GM12801 (cell line): ENCODE measurements around the gene LRP6.

ENCODE experiments used
- CTCF ChIP-seq: IDR thresholded peaks from one replicate; pipeline ENCODE4 v1.5.1; 2011; ENCODE audit warnings: control low read depth; ENCODE audit not compliant: insufficient read length; ENCODE audit errors: extremely low read depth

Gene LRP6

GRCh38 chr12:12171991-12172511, 94.8 kb downstream of the LRP6 start:
- no peak for TF ChIP-seq CTCF

DNA sequence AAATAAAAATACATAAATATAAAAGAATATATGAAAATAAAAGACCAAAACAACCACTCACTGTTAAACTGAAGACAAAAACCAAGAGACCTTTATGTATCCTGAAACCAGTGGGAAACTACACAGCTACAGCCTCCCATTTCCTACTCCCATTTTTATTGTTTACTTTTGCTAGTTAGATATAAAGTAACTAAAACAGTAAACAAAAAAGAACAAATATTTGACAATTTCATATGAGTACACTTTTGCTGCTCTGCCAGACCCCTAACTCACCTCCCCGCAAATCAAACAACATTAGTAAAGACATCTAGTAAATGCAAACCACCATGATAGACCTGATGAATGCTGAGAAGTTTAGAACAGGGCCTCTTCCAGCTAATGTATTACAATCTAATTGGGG, 99.0 kb downstream of the LRP6 start:
- TF ChIP-seq CTCF = no peak

GRCh38 chr12:12166751-12167150, 100.1 kb downstream of the LRP6 start:
- TF ChIP-seq CTCF = no peak

DNA sequence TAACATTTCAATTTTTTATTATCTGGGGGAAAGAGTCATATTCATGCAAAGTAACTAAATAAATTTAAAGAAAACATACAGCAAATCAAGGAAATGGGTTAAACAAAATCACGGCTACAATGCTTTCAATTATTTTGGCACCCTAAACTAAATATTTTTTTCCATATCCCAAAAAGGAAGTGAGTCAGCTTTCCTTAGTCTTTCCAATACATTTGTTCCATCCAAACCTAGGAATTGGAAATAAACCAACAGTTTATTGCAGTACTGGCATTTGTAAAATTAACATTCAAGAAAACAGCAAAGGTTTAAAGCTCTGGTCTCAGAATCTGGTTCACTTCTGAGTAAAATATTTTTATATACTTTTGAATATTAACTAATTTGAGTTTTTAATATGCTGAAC, 106.9 kb downstream of the LRP6 start:
- no peak for TF ChIP-seq CTCF

DNA sequence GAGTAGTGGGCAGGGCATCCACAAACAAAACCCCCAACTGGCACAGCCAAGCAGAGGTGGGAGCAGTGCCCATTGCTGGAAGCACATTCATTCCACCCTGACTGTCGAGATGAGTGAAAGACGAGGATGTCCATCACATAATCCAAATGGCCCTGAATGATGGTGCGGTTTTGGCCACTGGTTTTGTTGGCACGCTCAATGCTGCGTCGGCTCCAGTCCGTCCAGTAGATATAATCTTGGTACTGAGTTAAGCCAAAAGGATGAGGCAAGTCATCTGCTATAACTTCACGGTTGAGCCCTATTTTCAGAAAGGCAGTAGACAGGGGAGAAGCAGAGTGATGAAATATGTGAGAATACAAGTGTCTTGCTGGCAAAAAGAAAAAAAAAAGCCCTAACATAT, 108.0 kb downstream of the LRP6 start:
- TF ChIP-seq CTCF = no peak

DNA sequence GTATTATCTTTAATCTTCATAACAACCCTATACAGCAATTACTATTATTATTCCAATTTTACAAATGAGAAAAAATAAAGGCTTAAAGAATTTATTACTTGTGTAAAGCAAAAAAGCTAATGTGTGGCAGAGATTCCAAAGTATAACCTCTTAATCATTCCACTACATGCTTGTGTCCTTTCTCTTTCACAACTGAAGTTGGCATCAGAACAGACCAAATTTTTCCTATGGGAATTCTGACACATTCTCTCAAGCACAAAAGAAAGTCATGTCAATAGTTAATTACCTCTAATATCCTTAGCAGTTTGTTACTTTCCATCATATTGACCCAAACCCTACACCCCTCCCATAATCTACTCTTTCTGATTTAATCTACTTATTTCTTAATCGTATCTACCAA, 109.4 kb downstream of the LRP6 start:
- no peak for TF ChIP-seq CTCF

- no peak for TF ChIP-seq CTCF
Observed at GRCh38 chr12:12156828-12157227, 110.0 kb downstream of the LRP6 start.

DNA sequence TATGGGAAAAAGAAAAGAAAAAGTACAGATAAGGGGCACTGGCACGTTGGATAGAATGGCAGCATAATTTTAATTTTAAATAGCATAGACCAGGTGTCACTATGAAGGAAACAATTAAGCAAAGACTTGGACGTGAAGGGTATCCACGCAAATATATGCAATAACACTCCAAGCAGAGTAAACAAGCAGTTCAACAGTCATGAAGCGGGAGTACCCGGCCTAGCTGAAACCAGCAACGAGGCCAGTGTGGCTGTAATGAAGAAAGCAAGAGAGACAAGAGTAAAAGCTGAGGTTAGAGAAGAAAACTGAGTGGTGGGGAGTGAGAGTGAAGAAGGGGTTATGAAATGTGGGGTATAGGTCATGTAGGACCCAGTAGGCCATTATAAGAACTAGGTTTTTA, 110.7 kb downstream of the LRP6 start:
- no peak for TF ChIP-seq CTCF
